Neural crest cell (in vitro differentiated cells): ENCODE data around the gene AKR1A1. TPM values are rescaled to one million over a fixed set of nuclear protein-coding genes. Genes with fewer than 3 reads are reported as not detected.

Experiments
- DNase-seq: peaks from one replicate; pipeline ENCODE4 v3.0.0; 2021; ENCODE audit warnings: low read depth, mixed read lengths, low spot score
- H3K27ac Mint-ChIP-seq: one replicate; pipeline ENCODE4 v1.8.0; 2021; ENCODE audit warnings: mild to moderate bottlenecking, mixed read lengths; ENCODE audit not compliant: unreplicated experiment
- H3K27me3 Mint-ChIP-seq: 2 replicates; pipeline ENCODE4 v1.8.0; 2021; ENCODE audit warnings: low read depth, mild to moderate bottlenecking, mixed read lengths
- H3K36me3 Mint-ChIP-seq: 2 replicates; pipeline ENCODE4 v1.8.0; 2021; ENCODE audit warnings: low read depth, mild to moderate bottlenecking, mixed read lengths
- H3K4me1 Mint-ChIP-seq: 2 replicates; pipeline ENCODE4 v1.8.0; 2021; ENCODE audit warnings: mixed read lengths
- H3K4me3 Mint-ChIP-seq: one replicate; pipeline ENCODE4 v1.8.0; 2021; ENCODE audit warnings: mild to moderate bottlenecking, mixed read lengths
- H3K9me3 Mint-ChIP-seq: 2 replicates; pipeline ENCODE4 v1.8.0; 2021; ENCODE audit warnings: mixed read lengths
- CTCF ChIP-seq: fragments of 200-600 bp; sonication (generic); conservative IDR thresholded peaks from 2 replicates; pipeline ENCODE4 v1.5.0; 2021; ENCODE audit warnings: antibody characterized with exemption, mild to moderate bottlenecking
- total RNA-seq: library from RNA; stranded (reverse); gene quantifications from 2 replicates; pipeline ENCODE4 v1.2.1, GENCODE V29; 2021

AKR1A1 gene
- total RNA-seq, 1 donor from 2014 or later: 192 TPM

- Mint-ChIP-seq H3K27ac (no peak overlapping the region), H3K9me3 (no peaks in the 10 kb centered on the region), H3K4me1 (no peaks in the 10 kb centered on the region), H3K4me3 (no peak overlapping the region), H3K27me3 (no peaks in the 10 kb centered on the region), H3K36me3 (no peaks in the 10 kb centered on the region)
- no peak for DNase-seq
- TF ChIP-seq CTCF: no peak
Observed at GRCh38 chr1:45535988-45536766, 14.4 kb upstream of the AKR1A1 start.

GRCh38 chr1:45536886-45537285 is 13.7 kb upstream of the AKR1A1 start:
- no peaks in the 10 kb centered on the region for H3K36me3 Mint-ChIP-seq
- TF ChIP-seq CTCF: no peak
- no peak for DNase-seq
- no peaks in the 10 kb centered on the region for H3K9me3 Mint-ChIP-seq
- no peak overlapping the region for H3K27ac Mint-ChIP-seq
- H3K27me3 Mint-ChIP-seq: no peaks in the 10 kb centered on the region
- no peaks in the 10 kb centered on the region for H3K4me1 Mint-ChIP-seq
- H3K4me3 Mint-ChIP-seq: no peak overlapping the region

- Mint-ChIP-seq H3K36me3 (no peaks in the 10 kb centered on the region), H3K27ac (no peak overlapping the region), H3K9me3 (no peaks in the 10 kb centered on the region), H3K4me3 (no peak overlapping the region), H3K27me3 (peaks cover 15% of the 10 kb centered on the region), H3K4me1 (no peaks in the 10 kb centered on the region)
- TF ChIP-seq CTCF: no peak
- DNase-seq: no peak
Observed at GRCh38 chr1:45541193-45541592, 9.4 kb upstream of the AKR1A1 start.

DNA sequence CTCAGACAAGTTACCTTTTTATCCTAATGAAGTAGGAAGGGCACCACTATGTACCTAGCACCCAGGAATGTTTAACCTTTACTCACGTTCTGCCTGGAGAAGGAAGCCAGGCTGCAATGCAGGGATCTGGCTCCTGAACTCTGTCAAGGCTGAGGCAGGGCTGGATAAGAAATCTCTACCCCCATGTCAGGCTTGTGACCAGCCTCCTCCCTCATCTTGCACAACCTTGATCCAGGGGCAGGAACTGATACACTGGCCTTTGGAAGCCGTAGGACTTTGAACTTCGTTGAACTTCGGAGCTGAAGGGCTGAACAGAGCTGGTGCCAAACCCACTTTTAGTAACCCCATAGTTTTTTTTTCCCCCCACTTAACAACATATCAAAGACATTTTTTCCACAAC is 8.0 kb upstream of the AKR1A1 start:
- no peak overlapping the region for H3K4me3 Mint-ChIP-seq
- peaks cover 15% of the 10 kb centered on the region for H3K27me3 Mint-ChIP-seq
- no peaks in the 10 kb centered on the region for H3K9me3 Mint-ChIP-seq
- no peaks in the 10 kb centered on the region for H3K36me3 Mint-ChIP-seq
- H3K4me1 Mint-ChIP-seq: no peaks in the 10 kb centered on the region
- DNase-seq: no peak
- H3K27ac Mint-ChIP-seq: no peak overlapping the region
- TF ChIP-seq CTCF: no peak

- peaks cover 15% of the 10 kb centered on the region for H3K27me3 Mint-ChIP-seq
Observed at GRCh38 chr1:45543581-45544417, 6.8 kb upstream of the AKR1A1 start.

More at GRCh38 chr1:45543581-45544417, 6.8 kb upstream of the AKR1A1 start:
- no peak overlapping the region for H3K4me3 Mint-ChIP-seq
- no peak for DNase-seq
- no peaks in the 10 kb centered on the region for H3K9me3 Mint-ChIP-seq
- H3K27ac Mint-ChIP-seq: no peak overlapping the region
- no peaks in the 10 kb centered on the region for H3K36me3 Mint-ChIP-seq
- H3K4me1 Mint-ChIP-seq: no peaks in the 10 kb centered on the region
- no peak for TF ChIP-seq CTCF
